Psoas muscle (tissue), 8 donors: ENCODE measurements around the gene PCDHGB4. TPM values are rescaled to one million over a fixed set of nuclear protein-coding genes. Genes with fewer than 3 reads are reported as not detected.
"Not testable (repeated sequence)": the region's sequence is repeated elsewhere in the genome, so short reads cannot be mapped to it uniquely, and the experiment has no call there.

ENCODE experiments used
- ATAC-seq, 4 donors: fragments of 200-7000 bp; cut with Tn5 transposase; one replicate each; pipeline ENCODE4 v1.9.1; 2020; ENCODE audit warnings: moderate library complexity in 3 of 4, mild to moderate bottlenecking in 2 of 4
- DNase-seq, 2 donors: peaks; one replicate each; pipeline ENCODE4 v3.0.0-alpha.2; 2020
- H3K27ac ChIP-seq: fragments of 200-600 bp; one replicate; pipeline ENCODE4 v1.8.0; 2022
- H3K27me3 ChIP-seq, 3 donors: fragments of 200-600 bp in 1 of 3; one replicate each; pipeline versions ENCODE4 v1.6.1 to v1.8.0; 2013 to 2022; ENCODE audit warnings: low read length in 2 of 3, mild to moderate bottlenecking in 2 of 3, moderate library complexity in 1 of 3; ENCODE audit not compliant: insufficient read depth in 3 of 3
- H3K36me3 ChIP-seq, 2 donors: fragments of 200-600 bp in 1 of 2; one replicate each; pipeline versions ENCODE4 v1.6.1 to v1.8.0; 2013 to 2022; ENCODE audit warnings: low read depth in 1 of 2, mild to moderate bottlenecking in 1 of 2, moderate library complexity in 1 of 2; ENCODE audit not compliant: insufficient read depth in 1 of 2
- H3K4me1 ChIP-seq: fragments of 200-600 bp; one replicate; pipeline ENCODE4 v1.8.0; 2022
- H3K4me3 ChIP-seq: fragments of 200-600 bp; one replicate; pipeline ENCODE4 v1.8.0; 2022; ENCODE audit warnings: mild to moderate bottlenecking
- H3K9me3 ChIP-seq: fragments of 200-600 bp; one replicate; pipeline ENCODE4 v1.8.0; 2022
- WGBS, 3 donors: extraction: QIAGEN DNeasy Blood & Tissue Kit; methylation state at CpG; one replicate each; pipeline versions ENCODE4 v1.1.6 to v1.1.7; 2013; 5-methylcytosine and 5-hydroxymethylcytosine counted together
- intact Hi-C, 2 donors: fragments of 100-400 bp; cut with DNase I; formaldehyde crosslinking; loops; one replicate each; pipeline versions ENCODE4 v1.11.0 to v1.14.2; 2022
- polyA plus RNA-seq, 3 donors: library from polyadenylated mRNA; stranded (reverse); fragments of 200-250 nt; gene quantifications; one replicate each; pipeline ENCODE4 v1.2.3, GENCODE V29; 2013
- total RNA-seq, 4 donors: library from RNA; stranded (reverse); fragmentation: NEBNext Ultra II Directional in 2 of 4; extraction: Animal tissue kit (Norgen Biotek cat#: 25700) in 2 of 4; gene quantifications; one replicate each; pipeline versions ENCODE4 v1.2.1 to v1.2.4, GENCODE V29; 2021 to 2023
- TF ChIP-seq, protein P1 (sequence below): fragments of 200-600 bp; IDR thresholded peaks from one replicate; pipeline ENCODE4 v1.8.0; 2022; ENCODE audit warnings: antibody characterized with exemption
- donor health status: healthy with polysubstance abuse.
- donor health status: DM: no; HTN: no; CAD: no; lungs with moderate emphysema.
- donor health status: Bipolar disorder and iron deficiency.
- donor health status: healthy.
- donor health status: DM: yes; HTN: yes; CAD: no.
- donor health status: DM: no; HTN: no; CAD: no.
- donor health status: DM: no; HTN: no; CAD: no.
- donor health status: DM: yes; HTN: yes; CAD: no.

The PCDHGB4 gene
- total and polyA plus RNA-seq, 7 donors: 0.24 to 3.0 (median 0.99) TPM

DNA sequence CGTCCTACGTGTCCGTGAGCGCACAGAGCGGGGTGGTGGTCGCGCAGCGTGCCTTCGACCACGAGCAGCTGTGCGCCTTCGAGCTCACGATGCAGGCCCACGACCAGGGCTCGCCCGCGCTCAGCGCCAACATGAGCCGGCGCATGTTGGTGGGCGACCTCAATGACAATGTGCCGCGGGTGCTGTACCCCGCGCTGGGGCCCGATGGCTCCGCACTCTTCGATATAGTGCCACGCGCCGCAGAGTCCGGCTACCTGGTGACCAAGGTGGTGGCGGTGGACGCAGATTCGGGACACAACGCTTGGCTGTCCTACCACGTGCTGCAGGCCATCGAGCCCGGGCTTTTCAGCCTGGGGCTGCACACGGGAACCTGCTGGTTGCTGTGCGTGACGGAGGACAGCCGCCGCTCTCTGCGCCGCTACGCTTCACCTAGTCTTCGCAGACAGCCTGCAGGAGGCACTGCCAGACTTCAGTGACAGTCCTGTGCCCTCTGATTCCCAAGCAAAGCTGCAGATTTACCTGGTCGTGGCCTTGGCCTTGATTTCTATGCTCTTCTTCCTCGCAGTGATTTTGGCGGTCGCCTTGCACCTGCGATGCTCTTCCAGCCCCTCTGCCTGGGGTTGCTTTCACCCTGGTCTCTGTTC lies 40.4 kb downstream of the PCDHGB4 start:
- Histone ChIP-seq H3K9me3 (peaks cover 10% of the 10 kb centered on the region), H3K27ac (no peak overlapping the region), H3K4me3 (no peak overlapping the region), H3K36me3 (no peaks in the 10 kb centered on the region), H3K4me1 (no peaks in the 10 kb centered on the region), H3K27me3 (peaks cover 0 to 9% (median 6%) of the 10 kb centered on the region in 3 donors)
- ATAC-seq (no peak), DNase-seq (no peak)
- WGBS, 3 donors: 55 to 59% (median 57%) methylated on average over 53 of the region's 53 CpGs
- intact Hi-C loops: loop anchor here in 1 of 2 donors (5.0 kb wide), 1 partner anchor 44 kb away; no protein-coding TSS in a partner anchor
- TF ChIP-seq, protein P1, sequence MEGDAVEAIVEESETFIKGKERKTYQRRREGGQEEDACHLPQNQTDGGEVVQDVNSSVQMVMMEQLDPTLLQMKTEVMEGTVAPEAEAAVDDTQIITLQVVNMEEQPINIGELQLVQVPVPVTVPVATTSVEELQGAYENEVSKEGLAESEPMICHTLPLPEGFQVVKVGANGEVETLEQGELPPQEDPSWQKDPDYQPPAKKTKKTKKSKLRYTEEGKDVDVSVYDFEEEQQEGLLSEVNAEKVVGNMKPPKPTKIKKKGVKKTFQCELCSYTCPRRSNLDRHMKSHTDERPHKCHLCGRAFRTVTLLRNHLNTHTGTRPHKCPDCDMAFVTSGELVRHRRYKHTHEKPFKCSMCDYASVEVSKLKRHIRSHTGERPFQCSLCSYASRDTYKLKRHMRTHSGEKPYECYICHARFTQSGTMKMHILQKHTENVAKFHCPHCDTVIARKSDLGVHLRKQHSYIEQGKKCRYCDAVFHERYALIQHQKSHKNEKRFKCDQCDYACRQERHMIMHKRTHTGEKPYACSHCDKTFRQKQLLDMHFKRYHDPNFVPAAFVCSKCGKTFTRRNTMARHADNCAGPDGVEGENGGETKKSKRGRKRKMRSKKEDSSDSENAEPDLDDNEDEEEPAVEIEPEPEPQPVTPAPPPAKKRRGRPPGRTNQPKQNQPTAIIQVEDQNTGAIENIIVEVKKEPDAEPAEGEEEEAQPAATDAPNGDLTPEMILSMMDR: no peak

DNA sequence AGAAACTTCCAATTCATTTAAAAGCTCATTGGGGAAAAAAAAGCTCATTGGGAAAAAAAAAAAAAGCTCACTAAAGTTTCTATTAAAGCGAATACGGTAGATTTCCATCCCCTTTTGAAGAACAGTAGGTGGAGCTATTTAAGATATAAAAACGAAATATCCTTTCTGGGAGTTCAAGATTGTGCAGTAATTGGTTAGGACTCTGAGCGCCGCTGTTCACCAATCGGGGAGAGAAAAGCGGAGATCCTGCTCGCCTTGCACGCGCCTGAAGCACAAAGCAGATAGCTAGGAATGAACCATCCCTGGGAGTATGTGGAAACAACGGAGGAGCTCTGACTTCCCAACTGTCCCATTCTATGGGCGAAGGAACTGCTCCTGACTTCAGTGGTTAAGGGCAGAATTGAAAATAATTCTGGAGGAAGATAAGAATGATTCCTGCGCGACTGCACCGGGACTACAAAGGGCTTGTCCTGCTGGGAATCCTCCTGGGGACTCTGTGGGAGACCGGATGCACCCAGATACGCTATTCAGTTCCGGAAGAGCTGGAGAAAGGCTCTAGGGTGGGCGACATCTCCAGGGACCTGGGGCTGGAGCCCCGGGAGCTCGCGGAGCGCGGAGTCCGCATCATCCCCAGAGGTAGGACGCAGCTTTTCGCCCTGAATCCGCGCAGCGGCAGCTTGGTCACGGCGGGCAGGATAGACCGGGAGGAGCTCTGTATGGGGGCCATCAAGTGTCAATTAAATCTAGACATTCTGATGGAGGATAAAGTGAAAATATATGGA lies 43.0 kb downstream of the PCDHGB4 start, which contains the start of gene PCDHGA12:
Gene PCDHGA12, plus strand, starts transcription at position 176 of the 782 bp plus-strand sequence. Its CDS starts 253 bp downstream, at position 429.
- Histone ChIP-seq H3K9me3 (peaks cover 10% of the 10 kb centered on the region), H3K36me3 (no peaks in the 10 kb centered on the region), H3K4me3 (peak within 1 kb of the TSS; percentile 64), H3K4me1 (no peaks in the 10 kb centered on the region), H3K27ac (peak within 1 kb of the TSS; percentile 56), H3K27me3 (peaks cover 0 to 11% (median 6%) of the 10 kb centered on the region in 3 donors)
- ATAC-seq (peak; percentile 90 to 95 (median 90)), DNase-seq (peak; percentile 69 to 82)
- WGBS, 3 donors: 21 to 29% (median 25%) methylated on average over 33 of the region's 33 CpGs
- intact Hi-C loops: loop anchor here (5.0 kb wide), 3 partner anchors 47 to 127 kb away; partner anchors contain the start of gene PCDHGC3 (in 1 of the 2)
- TF ChIP-seq, protein P1: peak; percentile 66

DNA sequence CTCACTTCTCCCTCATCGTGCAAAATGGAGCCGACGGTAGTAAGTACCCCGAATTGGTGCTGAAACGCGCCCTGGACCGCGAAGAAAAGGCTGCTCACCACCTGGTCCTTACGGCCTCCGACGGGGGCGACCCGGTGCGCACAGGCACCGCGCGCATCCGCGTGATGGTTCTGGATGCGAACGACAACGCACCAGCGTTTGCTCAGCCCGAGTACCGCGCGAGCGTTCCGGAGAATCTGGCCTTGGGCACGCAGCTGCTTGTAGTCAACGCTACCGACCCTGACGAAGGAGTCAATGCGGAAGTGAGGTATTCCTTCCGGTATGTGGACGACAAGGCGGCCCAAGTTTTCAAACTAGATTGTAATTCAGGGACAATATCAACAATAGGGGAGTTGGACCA lies 43.8 kb downstream of the PCDHGB4 start:
- ATAC-seq (peak; percentile 40 to 70 (median 58)), DNase-seq (no peak)
- TF ChIP-seq, protein P1: no peak
- no peaks in the 10 kb centered on the region for H3K36me3 ChIP-seq
- H3K4me3 ChIP-seq: peak overlapping the region; percentile 64
- H3K4me1 ChIP-seq: no peaks in the 10 kb centered on the region
- H3K9me3 ChIP-seq: peaks cover 10% of the 10 kb centered on the region
- 17 to 29% (median 25%) methylated on average over 37 of the region's 37 CpGs for WGBS, 3 donors
- peaks cover 0 to 11% (median 6%) of the 10 kb centered on the region in 3 donors for H3K27me3 ChIP-seq
- H3K27ac ChIP-seq: no peak overlapping the region
- intact Hi-C loops: loop anchor here (5.0 kb wide), 3 partner anchors 46 to 126 kb away; partner anchors contain the start of gene PCDHGC3 (in 1 of the 2)

DNA sequence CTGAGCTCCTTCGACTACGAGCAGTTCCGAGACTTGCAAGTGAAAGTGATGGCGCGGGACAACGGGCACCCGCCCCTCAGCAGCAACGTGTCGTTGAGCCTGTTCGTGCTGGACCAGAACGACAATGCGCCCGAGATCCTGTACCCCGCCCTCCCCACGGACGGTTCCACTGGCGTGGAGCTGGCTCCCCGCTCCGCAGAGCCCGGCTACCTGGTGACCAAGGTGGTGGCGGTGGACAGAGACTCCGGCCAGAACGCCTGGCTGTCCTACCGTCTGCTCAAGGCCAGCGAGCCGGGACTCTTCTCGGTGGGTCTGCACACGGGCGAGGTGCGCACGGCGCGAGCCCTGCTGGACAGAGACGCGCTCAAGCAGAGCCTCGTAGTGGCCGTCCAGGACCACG lies 44.8 kb downstream of the PCDHGB4 start:
- ATAC-seq, H3K36me3 ChIP-seq, H3K27ac ChIP-seq, H3K4me1 ChIP-seq, H3K27me3 ChIP-seq, DNase-seq, H3K9me3 ChIP-seq: not testable (repeated sequence)
- peak overlapping the region; percentile 64 for H3K4me3 ChIP-seq
- intact Hi-C loops: loop anchor here (5.0 kb wide), 3 partner anchors 45 to 125 kb away; partner anchors contain the start of gene PCDHGC3 (in 1 of the 2)
- WGBS, 3 donors: 45 to 47% (median 45%) methylated on average over 29 to 38 of the region's 38 CpGs

DNA sequence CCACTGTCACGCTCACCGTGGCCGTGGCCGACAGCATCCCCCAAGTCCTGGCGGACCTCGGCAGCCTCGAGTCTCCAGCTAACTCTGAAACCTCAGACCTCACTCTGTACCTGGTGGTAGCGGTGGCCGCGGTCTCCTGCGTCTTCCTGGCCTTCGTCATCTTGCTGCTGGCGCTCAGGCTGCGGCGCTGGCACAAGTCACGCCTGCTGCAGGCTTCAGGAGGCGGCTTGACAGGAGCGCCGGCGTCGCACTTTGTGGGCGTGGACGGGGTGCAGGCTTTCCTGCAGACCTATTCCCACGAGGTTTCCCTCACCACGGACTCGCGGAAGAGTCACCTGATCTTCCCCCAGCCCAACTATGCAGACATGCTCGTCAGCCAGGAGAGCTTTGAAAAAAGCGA lies 45.2 kb downstream of the PCDHGB4 start:
- not testable (repeated sequence) for H3K36me3 ChIP-seq, DNase-seq, H3K27ac ChIP-seq, H3K9me3 ChIP-seq, H3K4me1 ChIP-seq, ATAC-seq, H3K27me3 ChIP-seq
- peak overlapping the region; percentile 20 for H3K4me3 ChIP-seq
- intact Hi-C loops: loop anchor here (5.0 kb wide), 3 partner anchors 45 to 125 kb away; partner anchors contain the start of gene PCDHGC3 (in 1 of the 2)
- 36 to 38% (median 37%) methylated on average over 23 to 29 of the region's 29 CpGs for WGBS, 3 donors
